ENCODE results near the gene KHNYN.

Gene KHNYN

GRCh38 chr14:24401810-24402702, 27.7 kb upstream of the KHNYN start:
- no peak for DNase-seq (ENCODE audit: low spot score)

- DNase-seq (ENCODE audit: low spot score), result no peak
Measured at GRCh38 chr14:24403294-24403998, 26.3 kb upstream of the KHNYN start.

GRCh38 chr14:24404814-24405213, 24.9 kb upstream of the KHNYN start:
- DNase-seq (ENCODE audit: low spot score), result no peak

- DNase-seq (ENCODE audit: low spot score), result no peak
Measured at GRCh38 chr14:24406416-24406815, 23.3 kb upstream of the KHNYN start.

- no peak for DNase-seq (ENCODE audit: low spot score)
Measured at GRCh38 chr14:24407608-24408325, 22.0 kb upstream of the KHNYN start.

- no peak for DNase-seq (ENCODE audit: low spot score)
Measured at GRCh38 chr14:24408764-24409163, 21.0 kb upstream of the KHNYN start.

GRCh38 chr14:24409192-24409591, 20.6 kb upstream of the KHNYN start:
- DNase-seq (ENCODE audit: low spot score), result no peak

- DNase-seq (ENCODE audit: low spot score), result no peak
Measured at GRCh38 chr14:24409956-24410355, 19.8 kb upstream of the KHNYN start.

- DNase-seq (ENCODE audit: low spot score), result peak; percentile 51
Measured at GRCh38 chr14:24411443-24412389, 18.0 kb upstream of the KHNYN start.

GRCh38 chr14:24414077-24414476, 15.7 kb upstream of the KHNYN start:
- no peak for DNase-seq (ENCODE audit: low spot score)

- DNase-seq (ENCODE audit: low spot score), result no peak
Measured at GRCh38 chr14:24414732-24415420, 14.9 kb upstream of the KHNYN start.

GRCh38 chr14:24415421-24416253, 14.1 kb upstream of the KHNYN start:
- no peak for DNase-seq (ENCODE audit: low spot score)

GRCh38 chr14:24416254-24416931, 13.4 kb upstream of the KHNYN start:
- no peak for DNase-seq (ENCODE audit: low spot score)

- DNase-seq (ENCODE audit: low spot score), result no peak
Measured at GRCh38 chr14:24416932-24417619, 12.7 kb upstream of the KHNYN start.

GRCh38 chr14:24417832-24418491, 11.8 kb upstream of the KHNYN start:
- no peak for DNase-seq (ENCODE audit: low spot score)

GRCh38 chr14:24418492-24418873, 11.3 kb upstream of the KHNYN start:
- DNase-seq (ENCODE audit: low spot score), result no peak

GRCh38 chr14:24422261-24422660, 7.5 kb upstream of the KHNYN start:
- peak; percentile 32 for DNase-seq (ENCODE audit: low spot score)

All from CD4-positive, alpha-beta T cell treated with Interleukin-2 at 100 ng/mL for 4 hours (primary cell).